ENCODE measurements around the gene RILPL2. TPM values are rescaled to one million over a fixed set of nuclear protein-coding genes. Genes with fewer than 3 reads are reported as not detected.
"Not testable (repeated sequence)": the region's sequence is repeated elsewhere in the genome, so short reads cannot be mapped to it uniquely, and the experiment has no call there.

RILPL2 gene
- total RNA-seq, 5 donors from 2014 or later (not counting 1 experiment from before 2014, with no cell fraction given): 6.0 to 10.2 (median 7.1) TPM

DNA sequence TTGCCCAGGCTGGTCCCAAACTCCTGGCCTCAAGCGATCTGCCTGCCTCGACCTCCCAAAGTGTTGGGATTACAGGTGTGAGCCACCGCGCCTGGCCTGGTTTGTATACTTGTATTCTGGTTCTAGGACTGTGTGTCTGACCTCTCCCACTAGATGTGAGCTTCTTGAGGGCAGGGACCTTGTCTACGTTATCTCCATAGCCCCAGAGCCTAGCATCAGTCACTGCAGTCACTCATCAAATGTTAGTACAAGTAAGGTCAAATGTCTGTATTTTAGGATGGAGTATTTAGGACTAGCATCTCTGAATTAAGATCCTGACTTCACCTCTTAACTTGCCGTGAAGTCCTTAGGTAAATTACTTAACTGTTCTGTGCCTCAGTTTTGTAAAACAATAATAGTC lies 2.9 kb downstream of the RILPL2 start:
- Mint-ChIP-seq H3K36me3 (peaks cover 18% of the 10 kb centered on the region), H3K9me3 (no peaks in the 10 kb centered on the region), H3K27ac (peak overlapping the region; percentile 87 to 88), H3K27me3 (no peaks in the 10 kb centered on the region), H3K4me1 (peaks cover 46 to 63% (median 55%) of the 10 kb centered on the region in 3 donors), H3K4me3 (peak overlapping the region; percentile 94 to 96 (median 95))
- ChIA-PET CTCF (interaction anchor here in 1 of 2 donors (0.7 to 1.0 kb wide), 3 partner anchors 9 to 163 kb away, joined by 3 to 6 read pairs (median 5); no protein-coding TSS in a partner anchor), POLR2A (interaction anchor here (0.6 to 0.7 kb wide), 2 partner anchors 24 to 252 kb away, joined by 3 read pairs; partner anchors contain the start of gene SNRNP35 (in 1 of the 2))
- no CpG with 5 or more reads among the region's 6 CpGs for WGBS (ENCODE audit: insufficient coverage)
- Histone ChIP-seq H3K9me3 (no peaks in the 10 kb centered on the region), H3K4me1 (ENCODE audit: control insufficient read depth in 1 of 2, extremely low read depth in 1 of 2, insufficient read depth in 2 of 2, low read length in 2 of 2) (peaks cover 8 to 61% of the 10 kb centered on the region in 2 experiments), H3K27me3 (replicated peaks in 1 of 2; ENCODE audit: control insufficient read depth in 2 of 2, extremely low read depth in 1 of 2, insufficient read depth in 2 of 2, low read length in 1 of 2) (no peaks in the 10 kb centered on the region), H3K27ac (ENCODE audit: low read length) (peak overlapping the region; percentile 89), H3K36me3 (ENCODE audit: control insufficient read depth in 2 of 2, extremely low read depth in 1 of 2, insufficient read depth in 1 of 2, low read length in 1 of 2) (peaks cover 0 to 7% of the 10 kb centered on the region in 2 donors), H3K4me3 (ENCODE audit: control insufficient read depth in 1 of 2, extremely low read depth in 1 of 2, low read length in 1 of 2) (peak overlapping the region in 1 of 2 donors; percentile 77)
- DNase-seq (no peak), ATAC-seq (replicated peaks in 1 of 4) (no peak)

DNA sequence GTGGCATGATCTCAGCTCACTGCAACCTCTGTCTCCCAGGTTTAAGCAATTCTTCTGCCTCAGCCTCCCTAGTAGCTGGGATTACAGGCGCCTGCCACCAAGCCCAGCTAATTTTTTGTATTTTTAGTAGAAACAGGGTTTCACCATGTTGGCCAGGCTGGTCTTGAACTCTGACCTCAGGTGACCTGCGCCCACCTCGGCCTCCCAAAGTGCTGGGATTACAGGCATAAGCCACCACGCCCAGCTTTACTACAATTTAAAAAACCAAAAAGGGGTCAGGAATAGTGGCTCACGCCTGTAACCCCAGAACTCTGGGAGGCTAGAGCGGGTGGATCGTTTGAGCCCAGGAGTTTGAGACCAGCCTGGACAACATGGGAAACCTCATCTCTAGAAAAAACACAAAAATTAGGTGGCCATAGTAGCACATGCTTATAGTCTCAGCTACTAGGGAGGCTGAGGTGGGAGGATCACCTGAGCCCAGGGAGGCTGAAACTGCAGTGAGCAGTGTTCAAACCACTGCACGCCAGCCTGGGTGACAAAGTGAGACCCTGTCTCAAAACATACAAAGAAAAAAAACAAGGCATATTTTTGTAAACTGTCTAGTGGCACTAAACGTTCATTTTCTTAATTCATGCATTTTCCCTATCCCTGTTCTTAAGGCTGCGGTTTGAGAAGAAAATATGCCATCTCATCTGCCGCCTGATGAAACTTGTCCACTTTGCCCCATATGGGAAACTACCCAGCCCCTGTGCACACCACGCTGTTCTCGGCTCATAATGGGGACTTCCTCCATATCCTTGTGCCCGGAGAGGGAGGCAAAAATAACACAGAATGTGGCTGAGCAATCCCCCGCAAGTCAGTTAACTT lies 4.3 kb downstream of the RILPL2 start:
- H3K9me3 Mint-ChIP-seq; H3K9me3 ChIP-seq; CTCF ChIA-PET; H3K27me3 Mint-ChIP-seq; H3K36me3 ChIP-seq (ENCODE audit: control insufficient read depth in 2 of 2, extremely low read depth in 1 of 2, insufficient read depth in 1 of 2, low read length in 1 of 2); H3K27me3 ChIP-seq (replicated peaks in 1 of 2; ENCODE audit: control insufficient read depth in 2 of 2, extremely low read depth in 1 of 2, insufficient read depth in 2 of 2, low read length in 1 of 2): not testable (repeated sequence)
- Histone ChIP-seq H3K27ac (ENCODE audit: low read length) (peak overlapping the region; percentile 89), H3K4me3 (ENCODE audit: control insufficient read depth in 1 of 2, extremely low read depth in 1 of 2, low read length in 1 of 2) (peak overlapping the region in 1 of 2 donors; percentile 77), H3K4me1 (ENCODE audit: control insufficient read depth in 1 of 2, extremely low read depth in 1 of 2, insufficient read depth in 2 of 2, low read length in 2 of 2) (peaks cover 8 to 70% of the 10 kb centered on the region in 2 experiments)
- H3K27ac Mint-ChIP-seq: peak overlapping the region; percentile 88
- POLR2A ChIA-PET: interaction anchor here in 1 of 2 donors (0.6 kb wide), 1 partner anchor 16 kb away, joined by 5 read pairs; no protein-coding TSS in a partner anchor
- peaks cover 51 to 67% (median 53%) of the 10 kb centered on the region in 3 donors for H3K4me1 Mint-ChIP-seq
- H3K36me3 Mint-ChIP-seq: peaks cover 22% of the 10 kb centered on the region
- H3K4me3 Mint-ChIP-seq: peak overlapping the region; percentile 94 to 96 (median 95)
- ATAC-seq (replicated peaks in 1 of 4) (peak in 1 of 4 experiments; percentile 23), DNase-seq (peak in 17 of 35 experiments; percentile 3 to 69 (median 21))
- WGBS (ENCODE audit: insufficient coverage): 42% methylated on average over 9 of the region's 15 CpGs

DNA sequence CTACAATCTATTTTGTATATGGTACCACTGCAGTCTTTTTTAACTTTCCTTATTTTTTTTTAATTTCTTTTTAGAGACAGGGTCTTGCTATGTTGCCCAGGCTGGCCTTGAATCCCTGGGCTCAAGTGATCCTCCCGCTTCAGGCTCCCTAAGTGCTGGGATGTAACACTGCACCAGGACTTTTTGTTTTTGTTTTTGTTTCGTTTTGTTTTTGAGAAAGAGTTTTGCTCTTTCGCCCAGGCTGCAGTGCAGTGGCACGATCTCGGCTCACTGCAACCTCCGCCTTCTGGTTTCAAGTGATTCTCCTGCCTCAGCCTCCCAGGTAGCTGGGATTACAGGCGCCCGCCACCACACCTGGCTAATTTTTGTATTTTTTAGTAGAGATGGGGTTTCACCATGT lies 7.4 kb downstream of the RILPL2 start:
- 80% methylated on average over 5 of the region's 8 CpGs for WGBS (ENCODE audit: insufficient coverage)

DNA sequence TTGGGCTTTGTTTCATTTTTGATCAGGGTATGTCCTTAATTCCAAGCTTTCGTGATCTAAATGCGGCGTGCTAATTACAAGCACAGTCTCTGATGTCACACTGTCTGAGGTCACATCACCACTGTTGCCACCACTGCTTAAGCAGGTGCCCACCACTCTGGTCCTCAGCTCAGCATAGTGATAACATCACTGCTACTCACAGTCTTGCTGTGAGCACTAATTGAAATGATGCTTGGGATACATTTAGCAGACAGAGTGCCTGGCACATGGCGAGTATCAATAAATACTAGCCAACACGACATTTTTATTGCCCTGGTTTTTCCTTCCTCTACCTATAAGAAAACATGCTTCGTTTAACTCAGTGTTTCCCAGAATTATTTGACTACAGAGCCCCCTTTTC lies 7.9 kb downstream of the RILPL2 start:
- Mint-ChIP-seq H3K36me3 (peaks cover 26% of the 10 kb centered on the region), H3K4me3 (peak overlapping the region in 1 of 3 donors; percentile 56), H3K9me3 (no peaks in the 10 kb centered on the region), H3K4me1 (peaks cover 32 to 45% (median 38%) of the 10 kb centered on the region in 3 donors), H3K27ac (peak overlapping the region; percentile 78 to 86), H3K27me3 (no peaks in the 10 kb centered on the region)
- Histone ChIP-seq H3K36me3 (ENCODE audit: control insufficient read depth in 2 of 2, extremely low read depth in 1 of 2, insufficient read depth in 1 of 2, low read length in 1 of 2) (peaks cover 3 to 7% of the 10 kb centered on the region in 2 donors), H3K4me1 (ENCODE audit: control insufficient read depth in 1 of 2, extremely low read depth in 1 of 2, insufficient read depth in 2 of 2, low read length in 2 of 2) (peaks cover 0 to 48% of the 10 kb centered on the region in 2 experiments), H3K4me3 (ENCODE audit: control insufficient read depth in 1 of 2, extremely low read depth in 1 of 2, low read length in 1 of 2) (no peak overlapping the region), H3K9me3 (no peaks in the 10 kb centered on the region), H3K27ac (ENCODE audit: low read length) (peak overlapping the region; percentile 92), H3K27me3 (replicated peaks in 1 of 2; ENCODE audit: control insufficient read depth in 2 of 2, extremely low read depth in 1 of 2, insufficient read depth in 2 of 2, low read length in 1 of 2) (no peaks in the 10 kb centered on the region)
- WGBS (ENCODE audit: insufficient coverage): 86% methylated on average over 6 of the region's 6 CpGs
- POLR2A ChIA-PET: no interaction called here
- no peak for DNase-seq
- CTCF ChIA-PET: no interaction called here
- no peak for ATAC-seq (replicated peaks in 1 of 4)

More for the DNA sequence above, 7.4 kb downstream of the RILPL2 start:
- peaks cover 0 to 51% of the 10 kb centered on the region in 2 experiments for H3K4me1 ChIP-seq (ENCODE audit: control insufficient read depth in 1 of 2, extremely low read depth in 1 of 2, insufficient read depth in 2 of 2, low read length in 2 of 2)
- H3K9me3 Mint-ChIP-seq; H3K4me3 ChIP-seq (ENCODE audit: control insufficient read depth in 1 of 2, extremely low read depth in 1 of 2, low read length in 1 of 2); H3K27me3 ChIP-seq (replicated peaks in 1 of 2; ENCODE audit: control insufficient read depth in 2 of 2, extremely low read depth in 1 of 2, insufficient read depth in 2 of 2, low read length in 1 of 2); CTCF ChIA-PET; H3K36me3 ChIP-seq (ENCODE audit: control insufficient read depth in 2 of 2, extremely low read depth in 1 of 2, insufficient read depth in 1 of 2, low read length in 1 of 2); ATAC-seq (replicated peaks in 1 of 4); H3K9me3 ChIP-seq; DNase-seq; POLR2A ChIA-PET; H3K27me3 Mint-ChIP-seq: not testable (repeated sequence)
- peak overlapping the region; percentile 92 for H3K27ac ChIP-seq (ENCODE audit: low read length)
- peaks cover 35 to 50% (median 43%) of the 10 kb centered on the region in 3 donors for H3K4me1 Mint-ChIP-seq
- H3K36me3 Mint-ChIP-seq: peaks cover 27% of the 10 kb centered on the region
- H3K4me3 Mint-ChIP-seq: peak overlapping the region in 1 of 3 donors; percentile 56
- H3K27ac Mint-ChIP-seq: peak overlapping the region; percentile 44 to 86

DNA sequence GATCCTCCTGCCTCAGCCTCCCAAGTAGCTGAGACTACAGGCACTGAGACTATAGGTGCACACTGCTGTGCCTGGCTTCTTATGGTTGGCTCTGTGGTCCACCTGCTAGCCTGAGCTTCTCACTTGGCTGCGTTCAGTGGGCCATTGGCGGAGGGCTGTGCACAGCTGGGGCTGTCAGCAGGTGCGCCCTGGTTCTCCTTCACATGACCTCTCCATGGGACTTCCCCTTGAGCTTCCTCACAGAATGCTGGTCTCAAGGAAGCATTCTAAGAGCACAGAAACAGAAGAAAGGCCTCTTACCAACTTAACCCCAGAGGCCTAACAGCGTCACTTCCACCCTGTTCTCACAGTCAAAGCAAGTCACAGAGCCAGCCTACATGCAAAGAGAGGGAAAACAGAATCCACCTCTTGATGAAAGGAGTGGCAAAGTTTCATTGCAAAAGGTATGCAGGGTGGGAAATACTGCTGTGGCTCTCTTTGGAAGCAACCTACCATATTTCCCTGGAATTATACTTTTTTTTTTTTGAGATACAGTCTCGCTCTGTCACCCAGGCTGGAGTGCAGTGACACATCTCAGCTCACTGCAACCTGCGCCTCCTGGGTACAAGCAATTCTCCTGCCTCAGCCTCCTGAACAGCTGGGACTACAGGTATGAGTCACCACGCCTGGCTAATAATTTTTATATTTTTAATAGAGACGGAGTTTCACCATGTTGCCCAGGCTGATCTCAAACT lies 9.3 kb downstream of the RILPL2 start:
- H3K36me3 ChIP-seq (ENCODE audit: control insufficient read depth in 2 of 2, extremely low read depth in 1 of 2, insufficient read depth in 1 of 2, low read length in 1 of 2): peaks cover 9 to 15% of the 10 kb centered on the region in 2 donors
- CTCF ChIA-PET: interaction anchor here (0.6 to 0.8 kb wide), 3 partner anchors 15 to 1040 kb away, joined by 3 to 6 read pairs (median 5); no protein-coding TSS in a partner anchor

DNA sequence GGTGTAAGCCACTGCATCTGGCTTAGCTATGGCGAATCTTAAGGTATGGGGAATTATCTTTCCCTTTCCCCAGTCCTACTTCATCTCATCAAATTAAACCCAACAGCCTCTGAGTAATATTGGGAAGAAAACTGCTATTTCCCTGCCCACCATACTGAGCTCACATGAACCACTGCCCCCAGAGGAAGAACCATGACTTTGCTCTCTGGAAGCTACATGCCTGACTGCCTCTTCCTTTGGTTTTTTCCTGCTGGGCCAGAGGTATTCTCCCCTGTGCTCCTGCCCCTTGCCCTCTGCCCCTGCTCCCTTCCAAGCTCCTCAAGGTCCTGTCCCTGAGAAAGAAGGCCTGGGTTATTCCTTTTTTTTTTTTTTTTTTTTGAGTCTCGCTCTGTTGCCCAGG lies 15.2 kb downstream of the RILPL2 start:
- Histone ChIP-seq H3K27me3 (replicated peaks in 1 of 2; ENCODE audit: control insufficient read depth in 2 of 2, extremely low read depth in 1 of 2, insufficient read depth in 2 of 2, low read length in 1 of 2) (no peaks in the 10 kb centered on the region), H3K9me3 (no peaks in the 10 kb centered on the region), H3K27ac (ENCODE audit: low read length) (no peak overlapping the region), H3K4me3 (ENCODE audit: control insufficient read depth in 1 of 2, extremely low read depth in 1 of 2, low read length in 1 of 2) (no peak overlapping the region), H3K36me3 (ENCODE audit: control insufficient read depth in 2 of 2, extremely low read depth in 1 of 2, insufficient read depth in 1 of 2, low read length in 1 of 2) (peaks cover 12 to 34% of the 10 kb centered on the region in 2 donors), H3K4me1 (ENCODE audit: control insufficient read depth in 1 of 2, extremely low read depth in 1 of 2, insufficient read depth in 2 of 2, low read length in 2 of 2) (no peaks in the 10 kb centered on the region)
- Mint-ChIP-seq H3K36me3 (peaks cover 28% of the 10 kb centered on the region), H3K4me3 (no peak overlapping the region), H3K4me1 (peaks cover 0 to 6% (median 0%) of the 10 kb centered on the region in 3 donors), H3K27me3 (no peaks in the 10 kb centered on the region), H3K9me3 (no peaks in the 10 kb centered on the region), H3K27ac (no peak overlapping the region)
- POLR2A ChIA-PET: interaction anchor here (0.5 to 0.6 kb wide), 3 partner anchors 57 to 285 kb away, joined by 3 to 10 read pairs (median 3); no protein-coding TSS in a partner anchor
- DNase-seq: no peak
- CTCF ChIA-PET: no interaction called here
- ATAC-seq (replicated peaks in 1 of 4): no peak
- no CpG with 5 or more reads among the region's 2 CpGs for WGBS (ENCODE audit: insufficient coverage)

More for the DNA sequence above, 9.3 kb downstream of the RILPL2 start:
- no peaks in the 10 kb centered on the region for H3K27me3 Mint-ChIP-seq
- H3K4me3 Mint-ChIP-seq: peak overlapping the region in 2 of 3 donors; percentile 5 to 56
- Histone ChIP-seq H3K4me3 (ENCODE audit: control insufficient read depth in 1 of 2, extremely low read depth in 1 of 2, low read length in 1 of 2) (no peak overlapping the region), H3K4me1 (ENCODE audit: control insufficient read depth in 1 of 2, extremely low read depth in 1 of 2, insufficient read depth in 2 of 2, low read length in 2 of 2) (peaks cover 0 to 36% of the 10 kb centered on the region in 2 experiments), H3K27ac (ENCODE audit: low read length) (peak overlapping the region; percentile 92), H3K9me3 (no peaks in the 10 kb centered on the region), H3K27me3 (replicated peaks in 1 of 2; ENCODE audit: control insufficient read depth in 2 of 2, extremely low read depth in 1 of 2, insufficient read depth in 2 of 2, low read length in 1 of 2) (no peaks in the 10 kb centered on the region)
- H3K27ac Mint-ChIP-seq: peak overlapping the region; percentile 86 to 88
- DNase-seq: peak in 27 of 35 experiments; percentile 8 to 75 (median 24)
- no peaks in the 10 kb centered on the region for H3K9me3 Mint-ChIP-seq
- 29% methylated on average over 5 of the region's 8 CpGs for WGBS (ENCODE audit: insufficient coverage)
- ATAC-seq (replicated peaks in 1 of 4): peak; percentile 61 to 90 (median 82)
- H3K36me3 Mint-ChIP-seq: peaks cover 24% of the 10 kb centered on the region
- peaks cover 18 to 31% (median 24%) of the 10 kb centered on the region in 3 donors for H3K4me1 Mint-ChIP-seq
- POLR2A ChIA-PET: interaction anchor here (1.0 kb wide), 2 partner anchors 8 to 33 kb away, joined by 3 read pairs; no protein-coding TSS in a partner anchor
